T-helper 1 cell (primary cell): ENCODE results near the gene PRRX2.

Experiments
- DNase-seq, 5 donors: peaks; one replicate each; pipeline ENCODE4 v3.0.0-alpha.2; 2012 to 2020

The PRRX2 gene

DNA sequence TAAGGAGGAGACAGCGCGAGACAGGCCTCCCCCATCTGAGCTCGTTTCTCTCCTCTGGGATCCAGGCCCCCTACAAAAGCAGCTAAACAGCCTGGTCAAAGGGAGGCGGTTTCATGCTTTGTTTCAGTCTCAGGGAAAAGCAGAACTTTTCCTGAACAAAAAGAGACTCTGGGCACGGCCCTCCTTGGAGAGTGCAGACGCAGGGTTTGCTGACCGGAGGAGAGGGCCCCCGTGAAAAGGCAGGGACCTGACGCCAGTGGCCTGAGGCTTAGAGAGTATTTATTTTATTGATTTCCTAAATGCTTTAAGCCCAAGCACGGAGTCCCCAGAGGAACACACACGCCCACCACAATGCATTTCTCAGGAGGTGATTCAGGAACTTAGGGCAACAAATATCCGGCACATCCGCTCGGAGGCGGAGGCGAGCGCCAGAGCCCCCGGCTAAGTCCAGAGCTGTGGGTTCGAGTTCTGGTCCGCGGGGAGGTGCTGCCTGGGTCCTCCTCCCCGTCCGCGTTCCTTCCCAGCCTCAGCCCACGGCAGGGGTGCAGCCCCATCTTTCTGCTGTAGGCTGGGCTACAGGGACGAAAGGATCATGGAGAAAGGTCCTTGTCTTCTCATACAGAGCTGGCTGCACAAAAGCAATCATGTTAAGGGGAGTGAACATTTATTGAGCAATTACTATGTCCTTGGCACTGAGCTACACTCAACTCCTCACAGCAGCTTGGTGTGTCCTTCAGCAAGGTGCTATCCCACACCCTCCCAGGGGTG lies 47.4 kb downstream of the PRRX2 start:
- no peak for DNase-seq

DNA sequence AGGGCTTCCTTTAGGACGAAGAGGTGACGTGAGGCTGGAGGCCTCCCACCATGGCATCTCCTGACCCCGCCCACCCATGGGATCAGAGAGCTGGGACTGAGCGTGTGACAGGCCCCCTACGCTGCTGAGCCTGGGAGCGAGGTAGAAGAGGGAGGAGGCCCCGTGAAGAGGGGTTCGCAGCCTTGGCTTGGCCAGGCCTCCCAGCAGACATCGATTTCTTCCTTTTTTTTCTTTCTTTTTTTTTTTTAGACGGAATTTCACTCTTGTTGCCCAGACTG lies 47.9 kb downstream of the PRRX2 start:
- no peak for DNase-seq

GRCh38 chr9:129714511-129715061 lies 49.1 kb downstream of the PRRX2 start:
- no peak for DNase-seq

- no peak for DNase-seq
These were observed 50.6 kb downstream of the PRRX2 start for GRCh38 chr9:129716091-129716490.

DNA sequence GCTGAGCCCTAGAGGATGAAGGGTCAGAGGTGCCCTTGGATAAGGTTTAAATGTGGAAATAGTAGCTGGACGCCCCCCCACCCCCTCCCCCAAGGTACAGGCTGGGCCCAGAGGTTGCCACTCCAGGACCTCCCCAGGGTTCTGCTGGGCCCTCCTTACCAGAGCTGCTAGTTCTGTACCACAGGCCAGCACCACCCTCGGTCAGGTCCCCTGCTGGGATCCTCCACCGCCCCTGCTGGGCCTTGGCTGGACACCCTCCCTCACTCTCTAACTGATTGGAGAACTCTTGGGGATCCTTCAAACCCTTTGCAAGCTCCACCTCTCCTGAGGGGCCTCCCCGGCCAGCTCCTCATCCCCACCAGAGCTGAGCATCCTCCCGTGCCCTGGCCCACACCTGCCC lies 52.5 kb downstream of the PRRX2 start:
- no peak for DNase-seq

GRCh38 chr9:129718647-129719046 lies 53.2 kb downstream of the PRRX2 start:
- DNase-seq = no peak

DNA sequence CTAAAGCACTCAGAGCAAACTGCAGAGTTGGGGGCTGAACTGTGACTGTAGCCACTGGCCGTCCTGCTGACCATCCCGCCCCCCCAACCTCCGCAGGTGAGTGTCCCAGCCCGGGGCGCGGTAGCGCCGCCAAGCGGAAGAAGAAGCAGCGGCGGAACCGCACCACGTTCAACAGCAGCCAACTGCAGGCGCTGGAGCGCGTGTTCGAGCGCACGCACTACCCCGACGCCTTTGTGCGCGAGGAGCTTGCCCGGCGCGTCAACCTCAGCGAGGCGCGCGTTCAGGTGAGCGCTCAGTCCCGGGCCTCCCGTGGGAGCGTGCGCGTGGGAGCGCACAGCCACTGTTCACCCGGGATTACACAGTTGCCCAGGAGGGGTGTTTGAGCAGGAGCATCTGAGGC lies 53.7 kb downstream of the PRRX2 start:
- no peak for DNase-seq

GRCh38 chr9:129720181-129720864 lies 54.9 kb downstream of the PRRX2 start:
- DNase-seq = no peak

- no peak for DNase-seq
These were observed 55.6 kb downstream of the PRRX2 start for GRCh38 chr9:129720865-129721545.

GRCh38 chr9:129722913-129723312 lies 57.5 kb downstream of the PRRX2 start:
- no peak for DNase-seq

DNA sequence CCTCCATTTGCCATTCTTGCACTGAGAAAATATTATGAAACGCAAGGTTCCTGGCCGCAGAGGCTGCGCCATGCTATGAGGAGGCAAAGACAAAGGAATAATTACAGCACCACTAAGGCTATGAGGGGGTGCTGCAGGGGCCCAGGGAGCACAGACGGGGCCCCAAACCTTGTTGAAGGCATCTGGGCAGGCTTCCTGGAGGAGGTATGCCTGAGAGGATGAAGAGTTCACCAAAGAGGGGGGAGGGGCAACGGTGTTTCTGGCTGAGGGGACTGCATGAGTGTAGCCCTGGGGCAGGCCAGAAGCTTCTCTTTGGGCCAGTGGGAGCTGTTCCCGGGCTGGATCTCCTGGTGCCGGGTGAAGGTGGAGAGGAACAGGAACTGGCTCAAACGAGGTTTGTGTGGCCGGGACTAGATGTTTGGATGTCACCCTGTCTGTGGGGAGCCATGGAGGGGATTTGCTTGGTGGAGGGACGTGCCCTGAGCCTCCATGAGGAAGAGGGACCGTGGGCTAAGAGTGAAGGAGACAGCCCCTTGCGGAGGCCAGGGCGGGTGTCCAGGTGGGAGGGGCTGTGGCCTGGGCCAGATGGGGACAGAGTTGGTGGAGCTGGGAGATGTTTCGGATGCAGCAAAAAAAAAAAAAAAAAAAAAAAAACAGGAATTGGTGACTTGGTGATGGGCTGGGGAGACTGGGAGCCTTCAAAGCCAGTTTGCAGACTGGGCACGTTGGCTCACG lies 59.2 kb downstream of the PRRX2 start:
- no peak for DNase-seq

GRCh38 chr9:129725795-129726251 lies 60.4 kb downstream of the PRRX2 start:
- DNase-seq = no peak

GRCh38 chr9:129726322-129727160 lies 61.1 kb downstream of the PRRX2 start:
- DNase-seq = peak in 4 of 5 donors; percentile 35 to 51 (median 42)

- no peak for DNase-seq
These were observed 63.3 kb downstream of the PRRX2 start for GRCh38 chr9:129728744-129729143.

DNA sequence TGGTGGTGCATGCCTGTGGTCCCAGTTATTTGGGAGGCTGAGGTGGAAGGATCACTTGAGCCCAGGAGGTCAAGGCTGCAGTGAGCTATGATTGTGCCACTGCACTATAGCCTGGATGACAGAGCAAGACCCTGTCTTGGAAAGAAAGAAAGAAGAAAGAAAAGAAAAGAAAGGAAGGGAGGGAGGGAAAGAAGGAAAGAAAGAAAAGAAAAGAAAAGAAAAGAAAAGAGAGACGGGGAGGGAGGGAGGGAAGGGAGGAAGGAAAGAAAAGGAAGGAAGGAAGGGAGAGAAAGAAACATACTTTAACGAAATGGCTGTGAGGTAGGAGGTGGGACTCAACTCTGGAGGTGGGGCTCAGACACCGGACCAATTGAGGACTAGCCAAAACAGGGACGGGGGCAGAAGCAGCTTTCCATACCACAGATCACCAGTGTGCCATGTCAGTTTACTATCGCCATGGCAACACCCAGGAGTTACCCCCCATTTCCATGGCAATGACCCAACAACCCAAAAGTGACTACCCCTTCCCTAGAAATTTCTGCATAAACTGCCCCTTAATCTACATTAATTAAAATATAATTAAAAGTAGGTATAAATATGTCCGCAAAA lies 66.1 kb downstream of the PRRX2 start:
- DNase-seq = no peak

GRCh38 chr9:129732100-129732499 lies 66.7 kb downstream of the PRRX2 start:
- no peak for DNase-seq

- DNase-seq = no peak
These were observed 67.6 kb downstream of the PRRX2 start for GRCh38 chr9:129732946-129733631.

GRCh38 chr9:129733632-129733953 lies 68.1 kb downstream of the PRRX2 start:
- no peak for DNase-seq

DNA sequence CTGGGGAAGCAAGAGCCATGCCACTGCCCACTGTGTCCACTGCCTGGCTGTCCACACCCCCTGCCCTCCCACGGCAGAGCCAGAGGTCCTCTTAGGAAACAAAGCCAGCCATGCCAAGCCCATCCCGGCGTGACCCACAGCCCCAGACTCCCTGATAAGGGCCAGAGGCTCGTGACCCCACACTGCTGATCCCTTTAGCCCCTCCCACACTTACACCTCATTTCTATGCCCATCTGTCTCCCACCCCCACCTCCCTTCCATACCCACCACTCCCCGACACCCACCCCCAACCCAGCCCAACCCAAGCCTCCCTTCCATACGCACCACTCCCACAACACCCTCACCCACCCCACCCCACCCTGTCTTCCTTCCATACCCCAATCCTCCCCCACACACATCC lies 70.1 kb downstream of the PRRX2 start:
- no peak for DNase-seq

DNA sequence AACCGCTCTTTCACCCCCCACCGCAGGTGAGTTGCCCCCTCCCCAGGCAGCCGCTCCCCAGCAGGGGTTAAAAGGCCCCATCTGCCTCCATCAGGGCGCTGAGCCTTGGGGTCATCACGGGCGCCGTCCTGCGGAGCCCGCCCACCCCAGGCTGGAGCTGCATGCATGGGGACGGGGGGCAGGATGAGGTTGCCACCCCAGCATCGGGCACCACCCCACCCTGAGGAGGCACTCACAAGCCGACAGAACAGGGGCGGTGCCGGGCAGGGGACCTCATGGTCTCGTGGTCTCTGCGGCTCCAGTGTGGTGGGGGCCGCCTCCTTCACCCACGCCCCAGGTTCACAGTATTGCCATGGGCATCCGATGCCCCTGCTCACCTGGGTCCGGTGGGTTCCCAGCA lies 70.9 kb downstream of the PRRX2 start:
- no peak for DNase-seq
